H9 (cell line): ENCODE results near the gene ARFGEF2. TPM values are rescaled to one million over a fixed set of nuclear protein-coding genes. Genes with fewer than 3 reads are reported as not detected.

Experiments
- DNase-seq: peaks from one replicate; pipeline ENCODE4 v3.0.0-alpha.2; 2017
- H2AFZ ChIP-seq: one replicate; pipeline ENCODE4 v1.6.1; 2013; ENCODE audit warnings: mild to moderate bottlenecking, low read length, control low read depth, moderate library complexity
- H2AK5ac ChIP-seq: 2 replicates; pipeline ENCODE4 v1.6.1; 2013; ENCODE audit warnings: low read length, control low read depth, mixed read lengths; ENCODE audit not compliant: insufficient read length
- H2BK120ac ChIP-seq: one replicate; pipeline ENCODE4 v1.6.1; 2013; ENCODE audit warnings: low read depth, mild to moderate bottlenecking, low read length, control low read depth, inconsistent platforms; ENCODE audit not compliant: poor library complexity, severe bottlenecking
- H2BK12ac ChIP-seq: 2 replicates; pipeline ENCODE4 v1.6.1; 2013; ENCODE audit warnings: low read length, control low read depth, mixed read lengths, low read depth; ENCODE audit not compliant: insufficient read length
- H2BK15ac ChIP-seq: 2 replicates; pipeline ENCODE4 v1.6.1; 2013; ENCODE audit warnings: low read depth, low read length, control low read depth
- H2BK20ac ChIP-seq: one replicate; pipeline ENCODE4 v1.6.1; 2013; ENCODE audit warnings: low read depth, mild to moderate bottlenecking, low read length, control low read depth, inconsistent platforms; ENCODE audit not compliant: poor library complexity, severe bottlenecking
- H2BK5ac ChIP-seq: 2 replicates; pipeline ENCODE4 v1.6.1; 2013; ENCODE audit warnings: low read length, control low read depth, mixed read lengths; ENCODE audit not compliant: insufficient read length
- H3K14ac ChIP-seq: 2 replicates; pipeline ENCODE4 v1.6.1; 2013; ENCODE audit warnings: low read length, control low read depth; ENCODE audit not compliant: insufficient read depth
- H3K18ac ChIP-seq: 2 replicates; pipeline ENCODE4 v1.6.1; 2013; ENCODE audit warnings: low read depth, mild to moderate bottlenecking, mixed read lengths, low read length, control low read depth; ENCODE audit not compliant: insufficient read length
- H3K23ac ChIP-seq: 2 replicates; pipeline ENCODE4 v1.6.1; 2013; ENCODE audit warnings: low read length, control low read depth, mixed read lengths, low read depth; ENCODE audit not compliant: insufficient read length
- H3K23me2 ChIP-seq: 2 replicates; pipeline ENCODE4 v1.6.1; 2013; ENCODE audit warnings: low read depth, mild to moderate bottlenecking, mixed read lengths, low read length, control low read depth; ENCODE audit not compliant: insufficient read length, poor library complexity, severe bottlenecking
- H3K27ac ChIP-seq: 2 replicates; pipeline ENCODE4 v1.5.1; 2013; ENCODE audit warnings: low read length, control low read depth, mixed read lengths, low read depth; ENCODE audit not compliant: insufficient read length
- H3K27me3 ChIP-seq: 2 replicates; pipeline ENCODE4 v1.6.1; 2013; ENCODE audit warnings: low read length, control low read depth, inconsistent platforms; ENCODE audit not compliant: insufficient read depth
- H3K4ac ChIP-seq: 2 replicates; pipeline ENCODE4 v1.6.1; 2013; ENCODE audit warnings: low read depth, mild to moderate bottlenecking, control low read depth, inconsistent platforms, low read length, moderate library complexity
- H3K4me1 ChIP-seq: 2 replicates; pipeline ENCODE4 v1.6.1; 2013; ENCODE audit warnings: low read length, control low read depth, inconsistent platforms; ENCODE audit not compliant: insufficient read depth
- H3K4me2 ChIP-seq: 2 replicates; pipeline ENCODE4 v1.6.1; 2013; ENCODE audit warnings: low read length, control low read depth, mixed read lengths; ENCODE audit not compliant: insufficient read length, insufficient read depth
- H3K56ac ChIP-seq: 2 replicates; pipeline ENCODE4 v1.6.1; 2013; ENCODE audit warnings: low read depth, mild to moderate bottlenecking, mixed read lengths, low read length, control low read depth; ENCODE audit not compliant: insufficient read length
- H3K79me1 ChIP-seq: 2 replicates; pipeline ENCODE4 v1.6.1; 2013; ENCODE audit warnings: low read depth, mild to moderate bottlenecking, moderate library complexity, low read length, control low read depth, inconsistent platforms; ENCODE audit not compliant: insufficient read depth, poor library complexity, severe bottlenecking
- H3K79me2 ChIP-seq: 2 replicates; pipeline ENCODE4 v1.6.1; 2013; ENCODE audit warnings: low read length, control low read depth, inconsistent platforms; ENCODE audit not compliant: insufficient read depth
- H3K9ac ChIP-seq: 2 replicates; pipeline ENCODE4 v1.6.1; 2013; ENCODE audit warnings: low read length, control low read depth, mixed read lengths; ENCODE audit not compliant: insufficient read length; ENCODE audit errors: extremely low read depth
- H3K9me3 ChIP-seq: one replicate; pipeline ENCODE4 v1.6.1; 2013; ENCODE audit warnings: low read depth, low read length, inconsistent platforms; ENCODE audit not compliant: control insufficient read depth
- H3T11ph ChIP-seq: one replicate; pipeline ENCODE4 v1.6.1; 2013; ENCODE audit warnings: mild to moderate bottlenecking, low read length, control low read depth, inconsistent platforms
- H4K20me1 ChIP-seq: one replicate; pipeline ENCODE4 v1.6.1; 2013; ENCODE audit not compliant: control insufficient read depth, insufficient read length, insufficient read depth
- H4K5ac ChIP-seq: 2 replicates; pipeline ENCODE4 v1.6.1; 2013; ENCODE audit warnings: low read depth, mild to moderate bottlenecking, mixed read lengths, low read length, control low read depth; ENCODE audit not compliant: insufficient read length
- H4K8ac ChIP-seq: replicated peaks from 2 replicates; pipeline ENCODE4 v1.6.1; 2013; ENCODE audit warnings: low read length, control low read depth, mixed read lengths, low read depth; ENCODE audit not compliant: insufficient read length
- H4K91ac ChIP-seq: 2 replicates; pipeline ENCODE4 v1.6.1; 2013; ENCODE audit warnings: low read depth, mild to moderate bottlenecking, moderate library complexity, mixed read lengths, low read length, control low read depth; ENCODE audit not compliant: insufficient read length
- H3K27ac Mint-ChIP-seq, 3 experiments: 2 replicates in 2 of 3; 3 replicates in 1 of 3; pipeline ENCODE4 v1.8.0; 2020 to 2021; ENCODE audit warnings: mixed read lengths in 3 of 3, mild to moderate bottlenecking in 1 of 3, moderate library complexity in 1 of 3
- H3K27me3 Mint-ChIP-seq: 2 replicates; pipeline ENCODE4 v1.8.0; 2021; ENCODE audit warnings: low read depth, mild to moderate bottlenecking, moderate library complexity, mixed read lengths
- H3K36me3 Mint-ChIP-seq, 3 experiments: 2 replicates in 2 of 3; 3 replicates in 1 of 3; pipeline ENCODE4 v1.8.0; 2020 to 2021; ENCODE audit warnings: low read depth in 3 of 3, mixed read lengths in 3 of 3; ENCODE audit not compliant: insufficient read depth in 1 of 3
- H3K4me1 Mint-ChIP-seq, 2 experiments: 2 replicates each; pipeline ENCODE4 v1.8.0; 2020; ENCODE audit warnings: mixed read lengths in 2 of 2
- H3K4me3 Mint-ChIP-seq, 2 experiments: 2 replicates in 1 of 2; 3 replicates in 1 of 2; pipeline ENCODE4 v1.8.0; 2020 to 2021; ENCODE audit warnings: mild to moderate bottlenecking in 2 of 2, mixed read lengths in 2 of 2, moderate library complexity in 1 of 2
- H3K9me3 Mint-ChIP-seq, 2 experiments: 2 replicates in 1 of 2; 3 replicates in 1 of 2; pipeline ENCODE4 v1.8.0; 2020; ENCODE audit warnings: mild to moderate bottlenecking in 2 of 2, mixed read lengths in 2 of 2, moderate library complexity in 1 of 2
- CTCF ChIP-seq: fragments of 200-600 bp; sonication (generic); conservative IDR thresholded peaks from 3 replicates; pipeline ENCODE4 v1.8.0; 2021; ENCODE audit warnings: antibody characterized with exemption, mild to moderate bottlenecking
- WGBS: extraction: QIAGEN DNeasy Blood & Tissue Kit; methylation state at CpG from one replicate; pipeline ENCODE4 v1.1.7; 2013; ENCODE audit warnings: missing lambda C conversion rate, low lambda C conversion rate, mixed read lengths; ENCODE audit not compliant: insufficient read length; ENCODE audit errors: extremely low coverage; 5-methylcytosine and 5-hydroxymethylcytosine counted together
- total RNA-seq: library from RNA; stranded (reverse); gene quantifications from 2 replicates; pipeline ENCODE4 v1.2.1, GENCODE V29; 2021

Gene ARFGEF2
- total RNA-seq, 1 experiment from 2014 or later, result 16.6 TPM

- no peak overlapping the region for H3K56ac ChIP-seq
- no peak overlapping the region for H4K5ac ChIP-seq
- no peak overlapping the region for H3K27ac ChIP-seq
- no peak overlapping the region for H3K18ac ChIP-seq
- no peak overlapping the region for H3T11ph ChIP-seq
- H3K4ac ChIP-seq, result no peak overlapping the region
- H3K9me3 ChIP-seq, result no peaks in the 10 kb centered on the region
- H3K27me3 Mint-ChIP-seq, result no peaks in the 10 kb centered on the region
- no peak overlapping the region for H3K27ac Mint-ChIP-seq
- H4K91ac ChIP-seq, result no peak overlapping the region
- H3K23me2 ChIP-seq, result no peaks in the 10 kb centered on the region
- TF ChIP-seq CTCF, result no peak
- no peak overlapping the region for H3K4me2 ChIP-seq
- no peak overlapping the region for H3K14ac ChIP-seq
- H3K23ac ChIP-seq, result no peak overlapping the region
- no peak overlapping the region for H2BK12ac ChIP-seq
- 0 out of 4 replicates have a peak, but pooled peaks cover 0 to 7% of the 10 kb centered on the region in 2 experiments for H3K4me1 Mint-ChIP-seq
- no peaks in the 10 kb centered on the region; the same call in 1 of the 2 replicates for H3K79me2 ChIP-seq
- no peak overlapping the region for H2BK20ac ChIP-seq
- H3K4me3 Mint-ChIP-seq, result no peak overlapping the region
- H3K36me3 Mint-ChIP-seq, result peaks cover 12 to 30% (median 15%) of the 10 kb centered on the region in 3 experiments; a peak in 5 of 7 replicates
- H3K79me1 ChIP-seq, result peaks cover 17% of the 10 kb centered on the region
- no peak overlapping the region for H3K9ac ChIP-seq
- H4K20me1 ChIP-seq, result no peaks in the 10 kb centered on the region
- no peak overlapping the region for H4K8ac ChIP-seq
- WGBS, result no CpG with 5 or more reads among the region's 4 CpGs
- no peak overlapping the region for H2BK5ac ChIP-seq
- no peaks in the 10 kb centered on the region for H3K27me3 ChIP-seq
- H2BK120ac ChIP-seq, result no peak overlapping the region
- no peak overlapping the region for H2BK15ac ChIP-seq
- H2AK5ac ChIP-seq, result no peak overlapping the region
- H3K9me3 Mint-ChIP-seq, result peaks cover 5 to 7% of the 10 kb centered on the region in 2 experiments; a peak in 4 of 5 replicates
- no peaks in the 10 kb centered on the region for H3K4me1 ChIP-seq
- DNase-seq, result no peak
- H2AFZ ChIP-seq, result no peak overlapping the region
Measured at GRCh38 chr20:48941467-48941866, 20.0 kb downstream of the ARFGEF2 start.
